DOHH2 (cell line): ENCODE results near the gene MAMDC2.

Experiments
- EZH2phosphoT487 ChIP-seq: fragments of 200-600 bp; sonication (generic); IDR thresholded peaks from 2 replicates; pipeline ENCODE4 v1.6.1; 2017; ENCODE audit warnings: borderline replicate concordance, mild to moderate bottlenecking, antibody characterized with exemption, low read length, moderate library complexity, mixed read lengths
- TF ChIP-seq, protein P1 (sequence below): fragments of 200-600 bp; sonication (generic); IDR thresholded peaks from one replicate; pipeline ENCODE4 v1.5.1; 2014; ENCODE audit warnings: antibody characterized with exemption, mild to moderate bottlenecking, low read depth, low read length; ENCODE audit not compliant: poor library complexity, severe bottlenecking

DNA sequence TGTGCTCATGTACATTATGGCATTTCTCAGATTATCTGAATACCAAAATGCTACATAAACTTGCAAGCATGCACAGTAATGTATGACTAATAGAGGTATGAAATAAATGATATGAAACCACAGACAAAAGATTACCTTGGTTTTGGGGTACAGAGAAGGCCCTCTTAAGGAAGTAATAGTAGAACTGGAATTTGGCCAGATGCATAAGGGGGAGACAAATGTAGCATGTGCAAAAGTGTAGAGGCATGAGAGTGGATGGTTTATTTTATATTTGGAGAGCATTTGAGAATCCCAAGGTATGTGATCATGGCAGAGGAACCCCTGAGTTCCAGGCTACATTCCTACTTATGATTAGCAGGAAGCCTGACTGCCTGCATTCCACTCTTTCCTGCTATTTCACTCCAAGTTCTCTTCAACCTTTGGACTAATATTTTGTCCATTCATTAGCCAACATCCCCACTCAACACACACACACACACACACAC is 74.2 kb downstream of the MAMDC2 start:
- TF ChIP-seq, protein P1, sequence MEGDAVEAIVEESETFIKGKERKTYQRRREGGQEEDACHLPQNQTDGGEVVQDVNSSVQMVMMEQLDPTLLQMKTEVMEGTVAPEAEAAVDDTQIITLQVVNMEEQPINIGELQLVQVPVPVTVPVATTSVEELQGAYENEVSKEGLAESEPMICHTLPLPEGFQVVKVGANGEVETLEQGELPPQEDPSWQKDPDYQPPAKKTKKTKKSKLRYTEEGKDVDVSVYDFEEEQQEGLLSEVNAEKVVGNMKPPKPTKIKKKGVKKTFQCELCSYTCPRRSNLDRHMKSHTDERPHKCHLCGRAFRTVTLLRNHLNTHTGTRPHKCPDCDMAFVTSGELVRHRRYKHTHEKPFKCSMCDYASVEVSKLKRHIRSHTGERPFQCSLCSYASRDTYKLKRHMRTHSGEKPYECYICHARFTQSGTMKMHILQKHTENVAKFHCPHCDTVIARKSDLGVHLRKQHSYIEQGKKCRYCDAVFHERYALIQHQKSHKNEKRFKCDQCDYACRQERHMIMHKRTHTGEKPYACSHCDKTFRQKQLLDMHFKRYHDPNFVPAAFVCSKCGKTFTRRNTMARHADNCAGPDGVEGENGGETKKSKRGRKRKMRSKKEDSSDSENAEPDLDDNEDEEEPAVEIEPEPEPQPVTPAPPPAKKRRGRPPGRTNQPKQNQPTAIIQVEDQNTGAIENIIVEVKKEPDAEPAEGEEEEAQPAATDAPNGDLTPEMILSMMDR = no peak
- no peak for TF ChIP-seq EZH2phosphoT487
